Duodenal mucosa (tissue), 2 donors: ENCODE data around the gene ZNF655.
"Not testable (repeated sequence)": the region's sequence is repeated elsewhere in the genome, so short reads cannot be mapped to it uniquely, and the experiment has no call there.

ENCODE experiments used
- H3K27ac ChIP-seq: one replicate; pipeline ENCODE4 v1.7.0; 2013; ENCODE audit warnings: low read depth, low read length
- H3K27me3 ChIP-seq, 2 donors: one replicate each; pipeline ENCODE4 v1.7.0; 2013; ENCODE audit warnings: low read length in 2 of 2, control low read depth in 1 of 2; ENCODE audit not compliant: insufficient read depth in 2 of 2, control insufficient read depth in 1 of 2
- H3K36me3 ChIP-seq, 2 donors: one replicate each; pipeline ENCODE4 v1.7.0; 2013; ENCODE audit warnings: low read length in 2 of 2, control low read depth in 1 of 2; ENCODE audit not compliant: insufficient read depth in 2 of 2, control insufficient read depth in 1 of 2
- H3K4me1 ChIP-seq, 2 donors: one replicate each; pipeline ENCODE4 v1.7.0; 2013; ENCODE audit warnings: low read length in 2 of 2, control low read depth in 1 of 2; ENCODE audit not compliant: insufficient read depth in 2 of 2, control insufficient read depth in 1 of 2
- H3K4me3 ChIP-seq, 2 donors: one replicate each; pipeline ENCODE4 v1.7.0; 2013; ENCODE audit warnings: low read length in 2 of 2, low read depth in 1 of 2
- H3K9ac ChIP-seq, 2 donors: one replicate each; pipeline ENCODE4 v1.7.0; 2013; ENCODE audit warnings: low read length in 2 of 2, low read depth in 1 of 2
- H3K9me3 ChIP-seq, 2 donors: one replicate each; pipeline ENCODE4 v1.7.0; 2013; ENCODE audit warnings: low read length in 2 of 2, control low read depth in 1 of 2; ENCODE audit not compliant: control insufficient read depth in 1 of 2

Gene ZNF655

DNA sequence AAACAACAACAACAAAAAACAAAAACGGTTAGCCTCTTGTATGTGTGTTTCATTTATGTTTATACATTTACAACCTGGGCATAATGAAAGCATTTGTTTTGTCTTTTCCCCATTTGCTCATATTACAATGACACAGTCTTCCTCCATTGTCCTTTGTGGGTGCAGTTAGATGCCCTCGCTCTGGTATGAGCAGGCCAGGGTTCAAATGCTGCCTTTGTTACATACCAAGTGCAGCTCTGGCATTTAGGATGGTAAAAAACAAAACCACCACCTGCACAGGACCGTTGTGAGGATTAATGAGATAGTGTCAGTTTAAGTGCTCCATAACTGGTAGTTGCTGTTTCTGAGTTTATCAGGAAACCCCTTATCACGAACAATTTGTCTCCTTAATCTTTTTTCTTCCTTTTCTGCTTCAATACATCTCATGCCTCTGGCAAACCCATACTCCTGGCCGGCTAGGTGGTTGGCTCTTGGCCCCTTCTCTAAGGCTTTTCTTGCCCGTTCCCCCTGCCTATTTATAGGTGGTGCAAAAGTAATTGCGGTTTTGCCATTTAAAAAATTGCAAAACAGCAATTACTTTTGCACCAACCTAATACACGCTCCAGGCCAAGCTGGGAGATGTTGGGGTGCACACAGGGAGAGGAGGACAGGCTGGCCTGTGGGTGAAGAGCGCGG lies 21.0 kb downstream of the ZNF655 start:
- H3K36me3 ChIP-seq = no peaks in the 10 kb centered on the region
- no peak overlapping the region for H3K27ac ChIP-seq
- no peaks in the 10 kb centered on the region for H3K9me3 ChIP-seq
- peak overlapping the region in 1 of 2 donors; percentile 59 for H3K9ac ChIP-seq
- H3K4me1 ChIP-seq = peaks cover 0 to 12% of the 10 kb centered on the region in 2 donors
- peak overlapping the region; percentile 67 to 77 for H3K4me3 ChIP-seq
- H3K27me3 ChIP-seq = no peaks in the 10 kb centered on the region

DNA sequence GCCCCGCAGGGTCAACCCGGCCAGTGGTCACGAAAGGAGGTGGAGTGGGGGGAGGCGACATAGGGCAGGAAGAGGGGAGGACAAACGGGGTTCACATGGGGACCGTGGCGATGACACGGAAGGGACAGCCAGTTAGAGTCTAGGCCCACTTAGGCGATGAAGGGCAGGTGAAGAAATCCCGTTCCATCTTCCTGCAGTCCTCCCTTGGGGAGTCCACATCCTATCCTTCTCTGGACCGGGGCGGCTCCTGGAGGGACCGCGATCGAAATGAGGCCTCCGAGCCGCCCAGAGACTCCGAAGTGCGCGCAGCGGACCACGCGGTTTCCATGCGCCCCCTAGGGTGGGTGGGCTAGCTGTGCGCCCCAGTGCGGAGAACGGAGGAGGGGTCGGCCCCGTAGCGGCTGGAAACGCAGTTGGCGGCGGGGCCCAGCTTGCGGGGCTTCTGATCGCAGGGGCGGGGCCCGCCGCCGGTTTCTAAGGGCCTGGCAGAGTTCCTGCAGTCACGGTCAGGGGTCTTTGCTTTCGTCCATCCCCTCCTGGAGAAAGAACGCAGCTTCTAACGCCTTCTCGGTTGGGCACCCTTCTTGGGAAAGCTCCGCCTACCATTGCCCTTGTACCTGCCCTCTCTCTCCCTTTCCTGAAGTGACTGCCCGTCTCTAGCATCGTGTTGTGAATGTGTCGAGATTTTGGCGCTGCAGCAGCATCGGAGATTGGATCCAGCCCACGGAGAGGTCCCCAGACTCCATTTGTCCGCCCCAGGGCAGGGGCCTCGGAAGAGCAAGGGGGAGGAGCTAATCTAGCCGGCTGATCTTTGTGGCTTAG lies 21.7 kb downstream of the ZNF655 start:
- Histone ChIP-seq H3K4me3 (peak overlapping the region; percentile 67 to 77), H3K27me3 (no peaks in the 10 kb centered on the region), H3K9me3 (no peaks in the 10 kb centered on the region), H3K36me3 (no peaks in the 10 kb centered on the region), H3K4me1 (peaks cover 0 to 12% of the 10 kb centered on the region in 2 donors), H3K27ac (no peak overlapping the region), H3K9ac (peak overlapping the region; percentile 52 to 59)

DNA sequence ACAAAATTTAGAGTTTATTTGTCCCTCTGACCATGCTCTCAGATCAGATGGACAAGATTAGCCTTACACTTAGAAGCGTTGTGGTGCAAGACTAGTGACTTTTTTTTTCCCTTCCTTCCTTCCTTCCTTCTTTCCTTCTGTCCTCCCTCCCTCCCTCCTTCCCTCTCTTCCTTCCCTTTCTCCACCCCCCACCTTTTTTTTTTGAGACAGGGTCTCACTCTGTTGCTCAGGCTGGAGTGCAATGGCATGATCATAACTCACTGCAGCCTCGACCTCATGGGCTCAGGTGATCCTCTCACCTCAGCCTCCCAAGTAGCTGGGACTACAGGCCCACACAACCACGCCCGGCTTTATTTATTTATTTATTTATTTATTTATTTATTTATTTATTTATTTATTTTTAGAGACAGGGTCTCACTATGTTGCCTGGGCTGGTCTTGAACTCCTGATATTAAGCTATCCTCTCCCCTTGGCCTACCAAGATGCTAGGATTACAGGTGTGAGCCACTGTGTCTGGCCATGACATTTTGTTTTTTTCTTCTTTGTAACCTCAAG lies 22.4 kb downstream of the ZNF655 start:
- peak overlapping the region; percentile 52 to 59 for H3K9ac ChIP-seq
- H3K4me3 ChIP-seq = peak overlapping the region; percentile 67 to 77
- H3K27ac ChIP-seq = not testable (repeated sequence)

DNA sequence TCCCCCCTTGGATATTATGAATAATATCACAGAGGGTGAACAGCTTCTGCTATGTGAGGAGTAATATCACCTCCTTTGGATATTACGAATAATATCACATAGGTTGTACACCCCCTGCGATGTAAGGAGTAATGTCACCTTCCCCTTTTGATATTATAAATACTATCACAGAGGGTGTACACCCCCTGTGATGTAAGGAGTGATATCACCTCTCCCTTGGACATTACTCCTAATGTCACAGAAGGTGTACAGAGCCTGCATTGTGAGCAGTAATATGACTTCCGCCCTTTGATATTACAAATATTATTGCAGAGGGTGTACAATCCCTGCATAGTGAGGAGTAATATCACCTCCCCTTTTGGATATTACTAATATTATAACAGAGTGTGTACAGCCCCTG lies 30.4 kb downstream of the ZNF655 start:
- no peak overlapping the region for H3K9ac ChIP-seq
- no peaks in the 10 kb centered on the region for H3K4me1 ChIP-seq
- H3K27ac ChIP-seq = no peak overlapping the region
- no peaks in the 10 kb centered on the region for H3K9me3 ChIP-seq
- H3K27me3 ChIP-seq = no peaks in the 10 kb centered on the region
- H3K4me3 ChIP-seq = no peak overlapping the region
- no peaks in the 10 kb centered on the region for H3K36me3 ChIP-seq

More for the DNA sequence above, 22.4 kb downstream of the ZNF655 start:
- not testable (repeated sequence) for H3K27me3 ChIP-seq, H3K36me3 ChIP-seq, H3K9me3 ChIP-seq
- H3K4me1 ChIP-seq = peaks cover 0 to 12% of the 10 kb centered on the region in 2 donors

DNA sequence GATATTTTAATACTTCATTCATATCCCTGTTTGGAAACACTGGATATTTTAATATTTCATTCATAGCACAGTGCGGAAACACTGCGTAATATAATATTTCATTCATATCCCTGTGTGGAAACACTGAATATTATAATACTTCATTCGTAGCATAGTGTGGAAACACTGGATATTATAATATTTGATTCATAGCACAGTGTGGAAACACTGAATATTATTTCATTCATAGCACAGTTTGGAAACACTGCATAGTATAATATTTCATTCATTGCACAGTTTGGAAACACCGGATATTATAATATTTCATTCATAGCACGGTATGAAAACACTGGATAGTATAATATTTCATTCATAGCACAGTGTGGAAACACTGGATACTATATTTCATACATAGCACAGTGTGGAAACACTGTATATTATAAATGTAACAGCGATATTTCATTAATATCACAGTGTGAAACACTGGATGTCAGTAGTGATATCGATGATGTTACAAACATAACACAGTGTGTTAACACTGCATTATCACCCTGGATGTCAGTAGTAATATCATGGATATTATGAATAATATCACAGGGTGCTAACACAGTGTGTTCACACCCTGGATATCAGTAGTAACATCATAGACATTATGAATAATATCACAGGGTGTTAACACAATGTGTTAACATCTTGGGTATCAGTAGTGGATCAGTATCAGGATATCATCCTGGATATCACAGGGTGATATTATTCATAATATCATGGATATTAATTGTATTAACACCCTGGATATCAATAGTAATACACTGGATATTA lies 36.7 kb downstream of the ZNF655 start:
- H3K27ac ChIP-seq = no peak overlapping the region
- H3K36me3 ChIP-seq = no peaks in the 10 kb centered on the region
- no peak overlapping the region for H3K9ac ChIP-seq

DNA sequence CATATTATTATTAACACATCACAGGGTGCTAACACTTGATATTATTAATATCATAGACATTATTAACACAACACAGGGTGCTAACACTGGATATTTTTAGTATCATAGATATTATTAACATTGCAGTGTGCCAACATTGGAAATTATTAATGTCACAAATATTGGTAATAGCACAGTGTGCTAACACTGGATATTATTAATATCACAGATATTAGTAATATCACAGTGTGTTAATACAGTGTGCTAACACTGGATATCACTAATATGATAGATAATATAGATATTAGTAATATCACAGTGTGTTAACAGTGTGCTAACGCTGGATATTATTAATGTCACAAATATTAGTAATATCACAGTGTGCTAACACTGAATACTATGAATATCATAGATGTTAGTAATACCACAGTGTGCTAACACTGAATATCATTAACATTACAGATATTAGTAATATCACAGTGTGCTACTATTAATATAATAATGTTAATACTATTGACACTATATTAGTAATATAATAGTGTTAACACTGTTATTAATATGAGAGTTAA lies 38.0 kb downstream of the ZNF655 start:
- Histone ChIP-seq H3K36me3 (no peaks in the 10 kb centered on the region), H3K9ac (no peak overlapping the region), H3K9me3 (no peaks in the 10 kb centered on the region), H3K4me1 (no peaks in the 10 kb centered on the region), H3K27me3 (no peaks in the 10 kb centered on the region), H3K27ac (no peak overlapping the region), H3K4me3 (no peak overlapping the region)

More for the DNA sequence above, 36.7 kb downstream of the ZNF655 start:
- H3K27me3 ChIP-seq = no peaks in the 10 kb centered on the region
- no peaks in the 10 kb centered on the region for H3K9me3 ChIP-seq
- no peak overlapping the region for H3K4me3 ChIP-seq
- no peaks in the 10 kb centered on the region for H3K4me1 ChIP-seq

DNA sequence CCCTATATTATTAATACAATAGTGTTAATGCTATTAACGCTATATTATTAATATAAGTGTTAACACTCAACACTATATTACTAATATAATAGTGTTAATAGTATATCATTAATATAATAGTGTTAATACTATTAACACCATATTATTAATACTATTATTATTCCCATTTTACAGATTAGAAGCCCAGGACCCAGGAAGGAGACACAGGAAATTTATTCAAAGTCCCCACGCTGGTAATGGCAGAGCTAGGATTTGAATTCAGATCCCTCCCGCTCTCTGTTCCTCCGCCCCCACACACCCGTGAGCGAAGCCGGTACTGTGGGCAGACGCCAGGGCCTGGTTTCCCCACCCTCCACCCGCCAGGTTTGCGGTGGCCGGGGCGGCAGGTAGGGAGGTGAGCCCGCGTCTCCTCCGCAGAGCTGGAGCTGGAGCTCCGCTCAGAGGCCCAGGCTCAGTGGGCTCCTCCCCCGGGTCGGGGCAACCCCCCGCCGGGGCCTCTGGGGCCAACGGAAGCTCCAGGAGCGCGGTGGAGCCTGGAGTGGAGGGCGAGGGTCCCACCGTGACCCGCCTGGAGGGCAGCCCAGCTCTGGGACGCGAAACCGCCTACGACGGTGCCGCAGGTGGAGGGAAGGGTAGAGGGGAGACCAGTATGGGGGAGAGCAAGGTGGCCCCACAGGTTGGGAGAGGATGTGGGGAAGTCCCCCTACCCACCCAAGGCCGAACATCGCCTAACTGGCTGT lies 39.5 kb downstream of the ZNF655 start, which contains the start of gene TMEM225B:
Gene TMEM225B, plus strand, starts transcription at position 506 of the 740 bp plus-strand sequence. CDS start 6,122 bp downstream, outside the sequence.
- Histone ChIP-seq H3K4me3 (no peak within 1 kb of the TSS), H3K9me3 (no peaks in the 10 kb centered on the region), H3K9ac (no peak within 1 kb of the TSS), H3K36me3 (no peaks in the 10 kb centered on the region), H3K27me3 (no peaks in the 10 kb centered on the region), H3K27ac (no peak within 1 kb of the TSS), H3K4me1 (no peaks in the 10 kb centered on the region)

DNA sequence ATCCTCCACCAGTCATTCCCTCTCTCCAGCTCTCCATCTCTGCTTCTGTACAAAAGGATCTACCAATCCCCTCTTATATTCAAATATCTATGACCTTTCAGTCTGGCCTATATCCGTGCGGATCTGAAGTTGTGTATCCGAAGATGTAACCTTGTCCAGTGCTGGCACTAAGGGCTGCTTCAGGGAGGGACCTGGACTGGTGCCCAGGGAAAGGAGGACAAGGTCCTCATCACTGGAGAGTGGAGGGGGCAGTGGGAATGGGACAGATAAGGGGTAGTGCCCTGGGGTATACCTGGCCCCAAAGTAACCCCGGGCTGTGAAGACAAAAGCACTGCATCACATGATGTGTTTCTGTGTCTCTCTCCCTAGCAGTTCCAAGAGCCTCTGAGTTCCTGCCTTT lies 41.4 kb downstream of the ZNF655 start:
- Histone ChIP-seq H3K9ac (no peak overlapping the region), H3K9me3 (no peaks in the 10 kb centered on the region), H3K27ac (no peak overlapping the region), H3K4me1 (no peaks in the 10 kb centered on the region), H3K27me3 (no peaks in the 10 kb centered on the region), H3K36me3 (no peaks in the 10 kb centered on the region), H3K4me3 (no peak overlapping the region)

DNA sequence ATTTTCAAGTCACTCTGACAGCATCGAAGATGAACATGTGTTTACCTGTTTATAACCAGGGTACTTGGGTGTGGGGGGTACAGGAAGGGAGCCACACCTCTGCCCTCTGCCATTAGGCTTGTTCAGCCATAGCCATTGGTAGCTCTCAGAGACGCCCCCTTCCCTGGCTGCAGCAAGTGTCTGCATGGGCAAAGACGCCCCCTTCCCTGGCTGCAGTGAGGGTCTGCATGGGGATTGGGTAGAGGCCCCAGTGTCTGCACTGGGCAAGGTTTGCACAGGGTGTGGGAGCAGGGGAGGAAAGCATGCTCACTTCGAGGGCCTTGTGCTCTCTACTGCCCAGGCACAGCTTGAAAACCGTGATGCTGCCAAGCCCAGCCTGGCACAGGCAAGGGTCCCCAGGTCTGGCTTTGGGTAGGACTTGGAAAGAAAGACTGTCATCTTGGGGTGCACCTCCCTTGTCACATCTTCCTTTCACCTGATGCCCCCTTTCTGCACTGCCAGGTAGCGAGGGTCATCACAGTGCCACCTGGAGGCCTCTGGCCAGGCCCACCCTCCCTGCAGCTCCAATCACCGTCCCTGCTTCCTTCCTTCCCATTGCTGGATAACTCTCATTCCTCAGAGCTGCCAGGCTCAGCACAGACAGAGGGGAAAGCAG lies 43.3 kb downstream of the ZNF655 start:
- no peak overlapping the region for H3K27ac ChIP-seq
- no peaks in the 10 kb centered on the region for H3K36me3 ChIP-seq
- no peak overlapping the region for H3K4me3 ChIP-seq
- no peaks in the 10 kb centered on the region for H3K27me3 ChIP-seq
- H3K9me3 ChIP-seq = no peaks in the 10 kb centered on the region
- no peak overlapping the region for H3K9ac ChIP-seq
- no peaks in the 10 kb centered on the region for H3K4me1 ChIP-seq
